ENCODE data around the gene OR2V2.
A peak's percentile ranks its signal among the peaks of the same experiment; 100 is the strongest.

Gene OR2V2

GRCh38 chr5:181171782-181172181, 24.4 kb downstream of the OR2V2 start (continued):
- TF ChIP-seq TSHZ2 (CRISPR knock-in tag; IDR thresholded peaks at IDR 0.05) (no peak), CSRNP3 (CRISPR knock-in tag; IDR thresholded peaks at IDR 0.05) (no peak)

GRCh38 chr5:181173027-181173419, 25.6 kb downstream of the OR2V2 start:
- TF ChIP-seq PPARA (CRISPR knock-in tag; IDR thresholded peaks at IDR 0.05; ENCODE audit: borderline replicate concordance), result no peak
- TF ChIP-seq ZNF8 (CRISPR knock-in tag; IDR thresholded peaks at IDR 0.05), result no peak
- no peak for TF ChIP-seq ZC3H10 (CRISPR knock-in tag; IDR thresholded peaks at IDR 0.05)
- no peak for TF ChIP-seq ZFP30 (CRISPR knock-in tag; IDR thresholded peaks at IDR 0.05)
- no peak for TF ChIP-seq PATZ1 (CRISPR knock-in tag; IDR thresholded peaks at IDR 0.05; ENCODE audit: borderline replicate concordance)
- TF ChIP-seq TOX (CRISPR knock-in tag; IDR thresholded peaks at IDR 0.05; ENCODE audit: borderline replicate concordance), result no peak
- ATAC-seq, result peak; percentile 14; the same call in 2 of the 3 replicates

GRCh38 chr5:181173420-181174342, 26.3 kb downstream of the OR2V2 start:
- TF ChIP-seq CREB5 (CRISPR knock-in tag; IDR thresholded peaks at IDR 0.05; ENCODE audit: low read depth), result no peak
- peak; percentile 21; the same call in 1 of the 2 replicates for TF ChIP-seq TSHZ2 (CRISPR knock-in tag; IDR thresholded peaks at IDR 0.05)
- no peak for TF ChIP-seq CSRNP3 (CRISPR knock-in tag; IDR thresholded peaks at IDR 0.05)
- no peak for TF ChIP-seq POU6F1 (CRISPR knock-in tag; IDR thresholded peaks at IDR 0.05; ENCODE audit: borderline replicate concordance, low read depth)
- TF ChIP-seq TCF4 (CRISPR knock-in tag; IDR thresholded peaks at IDR 0.05; ENCODE audit: borderline replicate concordance), result no peak
- TF ChIP-seq ZNF565 (CRISPR knock-in tag; conservative IDR thresholded peaks at IDR 0.05; ENCODE audit: low read depth), result no peak
- TF ChIP-seq PATZ1 (CRISPR knock-in tag; IDR thresholded peaks at IDR 0.05; ENCODE audit: borderline replicate concordance), result no peak
- TF ChIP-seq ZFP30 (CRISPR knock-in tag; IDR thresholded peaks at IDR 0.05), result no peak
- TF ChIP-seq TOX (CRISPR knock-in tag; IDR thresholded peaks at IDR 0.05; ENCODE audit: borderline replicate concordance), result no peak
- TF ChIP-seq GLIS3 (CRISPR knock-in tag; IDR thresholded peaks at IDR 0.05), result no peak
- no peak for TF ChIP-seq ZFP3 (CRISPR knock-in tag; IDR thresholded peaks at IDR 0.05)
- 0 out of 2 replicates have a peak, but pooled peaks have one; percentile 11 for TF ChIP-seq ISL1 (CRISPR knock-in tag; IDR thresholded peaks at IDR 0.05)
- TF ChIP-seq RARB (CRISPR knock-in tag; IDR thresholded peaks at IDR 0.05), result no peak
- no peak for TF ChIP-seq ZNF8 (CRISPR knock-in tag; IDR thresholded peaks at IDR 0.05)
- ATAC-seq, result peak; percentile 63
